Measurements from ENCODE around the gene GABRB1.

Gene GABRB1

GRCh38 chr4:47031011-47031678 is at the start of gene GABRB1:
Gene GABRB1, plus strand, starts transcription at chr4:47031567.
- no peak for DNase-seq

DNA sequence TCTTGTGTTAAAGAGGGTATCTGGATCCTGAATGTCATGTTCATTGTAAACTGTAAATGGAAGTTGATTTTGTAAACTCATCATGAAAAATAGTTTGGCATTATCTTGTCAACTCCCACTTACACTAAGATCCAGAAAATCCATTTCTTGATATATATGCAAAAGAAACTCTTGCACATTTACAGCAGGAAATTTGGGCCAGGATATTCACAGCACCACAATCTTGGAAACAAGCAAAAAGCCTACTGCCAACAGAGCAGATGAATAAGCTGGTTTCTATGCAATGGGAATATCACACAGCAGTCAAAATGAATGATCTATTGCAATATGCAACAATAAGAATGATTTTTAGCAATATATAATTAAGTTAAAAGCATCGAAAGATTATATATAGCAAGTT is 46.6 kb upstream of the GABRB1 start:
- no peak for DNase-seq

GRCh38 chr4:46986922-46987638 is 44.3 kb upstream of the GABRB1 start:
- DNase-seq = no peak

GRCh38 chr4:46992338-46992737 is 39.0 kb upstream of the GABRB1 start:
- DNase-seq = no peak

- DNase-seq = no peak
Observed at GRCh38 chr4:46993075-46994006, 38.0 kb upstream of the GABRB1 start, which contains the start of gene GABRA4. Gene GABRA4, minus strand, starts transcription at chr4:46993581. Its CDS starts 157 bp downstream, at chr4:46993424.

- no peak for DNase-seq
Observed at GRCh38 chr4:46994007-46994405, 37.4 kb upstream of the GABRB1 start.

DNA sequence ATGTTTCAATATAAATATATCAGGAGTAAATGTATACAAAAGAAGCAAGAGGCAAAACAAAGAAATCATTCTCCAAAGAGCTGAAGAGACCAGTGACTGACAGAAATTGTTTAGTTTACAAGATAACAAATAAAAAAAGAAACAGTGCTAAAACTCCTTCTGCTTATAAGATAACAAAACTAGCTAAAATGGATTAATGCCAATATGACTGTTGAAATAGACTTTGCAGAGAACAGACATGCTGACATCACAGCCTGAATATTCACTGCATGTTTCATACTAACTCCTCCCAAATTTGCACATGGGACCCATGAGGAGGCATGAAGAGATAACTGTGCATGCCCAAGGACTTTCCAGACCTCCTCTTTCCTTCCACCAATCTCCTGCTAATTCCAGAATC is 31.8 kb upstream of the GABRB1 start:
- no peak for DNase-seq

DNA sequence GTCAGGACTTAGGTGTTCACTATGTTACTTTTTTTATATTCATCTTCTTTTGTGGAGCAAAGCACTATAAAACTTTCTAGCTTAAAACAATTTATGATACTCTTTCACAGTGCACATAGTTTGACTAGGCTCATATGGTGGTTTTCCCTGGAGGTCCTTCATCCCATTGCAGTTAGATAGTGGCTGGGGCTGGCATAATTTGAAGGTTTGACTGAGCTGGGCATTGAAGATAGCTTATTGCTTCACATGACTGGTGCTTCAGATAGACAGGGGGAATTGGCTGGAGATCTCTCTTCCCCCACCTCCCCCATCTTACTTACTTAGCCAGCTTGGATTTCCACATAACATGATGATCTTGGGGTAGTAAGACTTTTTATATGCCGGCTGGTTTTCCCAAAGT is 31.0 kb upstream of the GABRB1 start:
- no peak for DNase-seq

DNA sequence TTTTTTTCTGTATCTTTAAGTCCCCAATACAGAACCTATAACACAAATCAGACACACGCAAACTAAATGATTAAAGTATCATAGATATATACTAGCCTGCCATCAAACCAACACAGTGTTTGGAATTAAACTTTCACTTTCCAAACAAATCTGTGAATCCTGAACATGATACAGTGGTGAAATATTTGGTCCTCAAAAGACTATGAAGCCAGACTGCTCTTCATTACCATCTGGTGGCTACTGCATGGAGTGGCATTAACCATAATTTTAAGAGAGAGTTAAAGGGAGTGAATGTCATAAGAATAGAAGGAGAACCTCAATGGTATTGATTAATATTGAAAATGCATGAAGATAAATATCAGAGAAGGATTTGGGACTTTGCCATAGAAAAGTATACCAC is 28.8 kb upstream of the GABRB1 start:
- no peak for DNase-seq

- no peak for DNase-seq
Observed at GRCh38 chr4:47010347-47010911, 20.9 kb upstream of the GABRB1 start.

GRCh38 chr4:47010912-47011446 is 20.4 kb upstream of the GABRB1 start:
- DNase-seq = no peak

GRCh38 chr4:47012676-47013075 is 18.7 kb upstream of the GABRB1 start:
- DNase-seq = no peak

- DNase-seq = no peak
Observed at GRCh38 chr4:47013373-47013772, 18.0 kb upstream of the GABRB1 start.

DNA sequence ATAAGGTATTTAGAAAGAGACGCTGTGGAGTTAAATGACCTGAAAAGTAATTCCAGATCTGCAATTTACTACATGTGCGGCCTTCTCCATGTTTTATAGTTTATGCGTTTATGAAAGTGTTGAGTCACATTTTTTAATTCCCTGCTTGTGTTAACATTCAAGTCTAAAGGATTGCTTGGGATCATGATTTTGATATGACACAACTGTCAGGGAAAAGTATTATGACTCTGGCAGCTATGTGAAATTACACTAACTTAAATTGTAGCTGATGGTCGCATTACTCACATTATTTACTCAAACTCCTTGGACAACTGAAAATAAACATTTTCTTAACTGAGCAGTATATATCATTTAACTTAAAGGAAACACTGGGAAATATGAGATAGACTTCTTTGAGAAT is 14.3 kb upstream of the GABRB1 start:
- DNase-seq = no peak

DNA sequence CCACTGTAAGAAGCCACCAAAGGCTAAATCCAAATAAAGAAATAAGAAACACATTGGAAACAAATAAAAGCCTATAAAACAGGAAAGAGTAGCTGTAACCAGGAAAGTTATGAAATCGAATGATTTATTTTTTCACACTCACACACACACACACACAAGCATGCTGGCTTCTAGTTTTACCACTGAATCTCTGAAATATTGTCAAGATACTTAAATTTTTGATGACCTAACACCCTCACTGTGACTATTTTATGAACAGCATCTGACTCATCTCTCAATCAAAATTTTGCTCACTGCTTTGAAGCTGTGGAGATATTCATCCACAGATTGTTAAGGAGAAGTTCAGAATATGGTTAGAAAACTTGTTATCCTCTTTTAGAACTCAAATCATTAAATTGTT is 13.9 kb upstream of the GABRB1 start:
- no peak for DNase-seq

DNA sequence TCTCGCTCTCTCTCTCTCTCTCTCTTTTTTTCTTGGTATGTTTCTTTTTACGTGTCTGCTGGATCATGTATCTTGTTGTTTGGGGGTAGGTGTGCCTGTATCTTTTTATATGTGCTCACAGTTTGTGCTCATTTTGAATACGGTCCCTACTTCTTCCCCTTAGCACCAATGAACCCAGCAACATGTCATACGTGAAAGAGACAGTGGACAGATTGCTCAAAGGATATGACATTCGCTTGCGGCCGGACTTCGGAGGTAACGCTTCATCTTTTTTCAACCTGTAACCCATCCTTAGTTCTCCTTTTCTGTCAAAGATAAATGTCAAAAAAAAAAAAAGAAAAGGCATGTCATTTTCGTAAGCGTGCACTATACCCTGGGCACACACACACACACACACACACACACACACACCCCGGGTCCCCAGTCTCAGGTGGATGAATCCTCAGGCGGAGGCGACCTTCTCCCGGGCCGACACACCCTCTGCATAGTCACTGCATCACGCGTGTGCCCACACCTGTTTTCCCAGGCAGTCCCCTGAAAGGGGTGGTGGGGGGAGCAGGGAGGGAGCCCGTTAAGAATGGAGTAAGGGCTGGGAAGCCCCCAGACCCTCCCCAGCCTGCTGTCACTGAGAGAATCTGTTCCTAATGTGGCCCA is 511 bp downstream of the GABRB1 start:
- no peak for DNase-seq

- peak; percentile 62 for DNase-seq
Observed at GRCh38 chr4:47032405-47033106, 1.2 kb downstream of the GABRB1 start.

DNA sequence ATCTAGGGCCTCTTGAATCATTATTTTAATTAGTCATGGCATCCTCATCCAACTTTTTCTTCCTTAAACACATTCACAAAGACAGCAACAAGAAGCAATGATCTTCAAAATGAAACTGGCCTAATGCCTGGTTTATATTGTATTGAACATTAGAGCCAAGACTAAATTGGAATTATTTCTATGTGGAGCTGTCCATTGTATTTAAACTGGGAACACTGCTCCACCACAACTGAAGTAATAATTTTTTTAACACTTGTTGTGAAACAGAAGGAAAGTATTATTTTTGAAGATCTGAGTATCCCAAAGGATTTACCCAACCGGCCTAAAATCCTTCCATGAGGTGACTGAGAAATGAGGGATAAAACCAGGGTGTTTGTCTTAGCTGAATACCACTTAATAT is 6.9 kb downstream of the GABRB1 start:
- peak; percentile 59 for DNase-seq

- DNase-seq = no peak
Observed at GRCh38 chr4:47040828-47041227, 9.5 kb downstream of the GABRB1 start.

- DNase-seq = no peak
Observed at GRCh38 chr4:47043821-47044220, 12.5 kb downstream of the GABRB1 start.

DNA sequence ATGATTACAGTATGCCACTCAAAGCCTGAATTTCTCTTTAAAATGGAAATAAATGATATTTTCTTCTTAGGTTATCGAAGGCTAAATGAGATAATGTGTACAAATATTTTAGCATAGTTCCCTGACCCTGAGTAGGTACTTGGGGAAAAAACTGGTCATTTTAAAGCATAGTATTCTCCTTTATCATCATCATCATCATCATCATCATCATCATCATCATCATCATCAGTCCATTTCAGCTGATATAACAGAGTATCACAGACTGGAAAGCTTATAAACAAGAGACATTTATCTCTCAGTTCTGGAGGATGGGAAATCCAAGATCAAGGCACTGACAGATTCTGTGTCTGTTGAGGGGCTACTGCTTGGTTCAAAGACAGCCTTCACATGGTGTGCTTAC is 13.9 kb downstream of the GABRB1 start:
- DNase-seq = no peak

DNA sequence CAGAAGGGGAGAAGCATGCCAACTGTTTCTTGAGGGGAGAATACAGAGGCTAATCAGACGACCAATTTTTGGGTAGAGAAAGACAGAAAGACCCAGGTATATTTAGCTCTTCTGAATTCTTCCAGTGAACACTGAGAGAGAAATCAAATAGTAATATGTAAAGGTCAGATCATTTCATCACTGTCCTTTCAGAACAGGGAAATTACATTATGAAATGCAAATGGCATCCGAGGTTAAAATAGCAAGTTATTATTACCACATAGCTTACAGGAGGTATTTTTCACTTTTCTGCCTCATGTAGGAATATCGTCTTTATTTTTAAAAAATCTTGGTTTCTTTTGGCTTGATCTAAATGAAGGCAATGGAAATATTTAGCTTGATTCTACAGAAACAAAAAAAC is 18.0 kb downstream of the GABRB1 start:
- no peak for DNase-seq

Measured in NCI-H446 treated with DMSO at 0.1 percent for 48 hours (cell line).